ENCODE data around the gene CCDC188. TPM values are rescaled to one million over a fixed set of nuclear protein-coding genes. Genes with fewer than 3 reads are reported as not detected.
A peak's percentile ranks its signal among the peaks of the same experiment; 100 is the strongest.

The CCDC188 gene
- total and polyA plus RNA-seq, 2 of the 13 experiments (the other 11 are each of a cell fraction or from before 2014, with no cell fraction given), result not detected

- TF ChIP-seq, protein P1, sequence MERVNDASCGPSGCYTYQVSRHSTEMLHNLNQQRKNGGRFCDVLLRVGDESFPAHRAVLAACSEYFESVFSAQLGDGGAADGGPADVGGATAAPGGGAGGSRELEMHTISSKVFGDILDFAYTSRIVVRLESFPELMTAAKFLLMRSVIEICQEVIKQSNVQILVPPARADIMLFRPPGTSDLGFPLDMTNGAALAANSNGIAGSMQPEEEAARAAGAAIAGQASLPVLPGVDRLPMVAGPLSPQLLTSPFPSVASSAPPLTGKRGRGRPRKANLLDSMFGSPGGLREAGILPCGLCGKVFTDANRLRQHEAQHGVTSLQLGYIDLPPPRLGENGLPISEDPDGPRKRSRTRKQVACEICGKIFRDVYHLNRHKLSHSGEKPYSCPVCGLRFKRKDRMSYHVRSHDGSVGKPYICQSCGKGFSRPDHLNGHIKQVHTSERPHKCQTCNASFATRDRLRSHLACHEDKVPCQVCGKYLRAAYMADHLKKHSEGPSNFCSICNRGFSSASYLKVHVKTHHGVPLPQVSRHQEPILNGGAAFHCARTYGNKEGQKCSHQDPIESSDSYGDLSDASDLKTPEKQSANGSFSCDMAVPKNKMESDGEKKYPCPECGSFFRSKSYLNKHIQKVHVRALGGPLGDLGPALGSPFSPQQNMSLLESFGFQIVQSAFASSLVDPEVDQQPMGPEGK (CRISPR knock-in tag; IDR thresholded peaks at IDR 0.05), result peak; percentile 60
- TF ChIP-seq, protein P2, sequence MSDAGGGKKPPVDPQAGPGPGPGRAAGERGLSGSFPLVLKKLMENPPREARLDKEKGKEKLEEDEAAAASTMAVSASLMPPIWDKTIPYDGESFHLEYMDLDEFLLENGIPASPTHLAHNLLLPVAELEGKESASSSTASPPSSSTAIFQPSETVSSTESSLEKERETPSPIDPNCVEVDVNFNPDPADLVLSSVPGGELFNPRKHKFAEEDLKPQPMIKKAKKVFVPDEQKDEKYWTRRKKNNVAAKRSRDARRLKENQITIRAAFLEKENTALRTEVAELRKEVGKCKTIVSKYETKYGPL (CRISPR knock-in tag; IDR thresholded peaks at IDR 0.05), result no peak
- TF ChIP-seq RBFOX2 (IDR thresholded peaks at IDR 0.05; ENCODE audit: low read depth, low read length) (no peak), ZNF329 (CRISPR knock-in tag; IDR thresholded peaks at IDR 0.05; ENCODE audit: low read depth) (no peak), ZNF687 (CRISPR knock-in tag; IDR thresholded peaks at IDR 0.05) (peak; percentile 37; the same call in 1 of the 2 replicates)
Measured at GRCh38 chr22:20156611-20157429, 6.0 kb upstream of the CCDC188 start (continued).
